GM23248 (cell line): Measurements from ENCODE around the gene QDPR. TPM values are rescaled to one million over a fixed set of nuclear protein-coding genes. Genes with fewer than 3 reads are reported as not detected.

Source experiments
- DNase-seq: peaks from one replicate; pipeline ENCODE4 v3.0.0-alpha.2; 2015
- H2AFZ ChIP-seq: fragments of 200-600 bp; sonication (generic); 2 replicates; pipeline ENCODE4 v1.6.1; 2016; ENCODE audit warnings: antibody characterized with exemption
- H3F3A ChIP-seq: fragments of 200-600 bp; sonication (generic); 2 replicates; pipeline ENCODE4 v1.6.1; 2016; ENCODE audit warnings: mild to moderate bottlenecking, antibody characterized with exemption, mixed run types; ENCODE audit not compliant: insufficient read depth
- H3K27ac ChIP-seq: fragments of 200-600 bp; sonication (generic); 2 replicates; pipeline ENCODE4 v1.5.1; 2016; ENCODE audit warnings: mild to moderate bottlenecking
- H3K27me3 ChIP-seq: fragments of 200-600 bp; sonication (generic); replicated peaks from 2 replicates; pipeline ENCODE4 v1.6.1; 2016; ENCODE audit warnings: mild to moderate bottlenecking; ENCODE audit not compliant: insufficient read depth
- H3K36me3 ChIP-seq: fragments of 200-600 bp; sonication (generic); 2 replicates; pipeline ENCODE4 v1.6.1; 2016; ENCODE audit warnings: low read depth, mild to moderate bottlenecking
- H3K4me1 ChIP-seq: fragments of 200-600 bp; sonication (generic); 2 replicates; pipeline ENCODE4 v1.6.1; 2016; ENCODE audit warnings: mild to moderate bottlenecking; ENCODE audit not compliant: insufficient read depth
- H3K4me2 ChIP-seq: fragments of 200-600 bp; sonication (generic); one replicate; pipeline ENCODE4 v1.6.1; 2016; ENCODE audit warnings: mild to moderate bottlenecking; ENCODE audit not compliant: unreplicated experiment
- H3K4me3 ChIP-seq: fragments of 200-600 bp; sonication (generic); 2 replicates; pipeline ENCODE4 v1.5.1; 2016; ENCODE audit warnings: mild to moderate bottlenecking
- H3K79me2 ChIP-seq: fragments of 200-600 bp; sonication (generic); 2 replicates; pipeline ENCODE4 v1.6.1; 2016; ENCODE audit warnings: mild to moderate bottlenecking; ENCODE audit not compliant: insufficient read depth
- H3K9ac ChIP-seq: fragments of 200-600 bp; sonication (generic); 2 replicates; pipeline ENCODE4 v1.6.1; 2016; ENCODE audit warnings: mild to moderate bottlenecking
- H3K9me2 ChIP-seq: fragments of 200-600 bp; sonication (generic); 2 replicates; pipeline ENCODE4 v1.6.1; 2016; ENCODE audit warnings: mixed run types, mild to moderate bottlenecking, moderate library complexity; ENCODE audit not compliant: insufficient read depth
- H3K9me3 ChIP-seq: fragments of 200-600 bp; sonication (generic); one replicate; pipeline ENCODE4 v1.6.1; 2017; ENCODE audit warnings: low read depth
- H4K20me1 ChIP-seq: fragments of 200-600 bp; sonication (generic); 2 replicates; pipeline ENCODE4 v1.6.0; 2016; ENCODE audit not compliant: insufficient read depth
- EZH2 ChIP-seq: fragments of 200-600 bp; sonication (generic); IDR thresholded peaks from 2 replicates; pipeline ENCODE4 v1.6.1; 2018; ENCODE audit warnings: antibody characterized with exemption, mild to moderate bottlenecking; ENCODE audit not compliant: insufficient read depth, poor library complexity, severe bottlenecking
- EZH2phosphoT487 ChIP-seq: fragments of 200-600 bp; sonication (generic); IDR thresholded peaks from 2 replicates; pipeline ENCODE4 v1.6.1; 2018; ENCODE audit warnings: antibody characterized with exemption, moderate library complexity, mild to moderate bottlenecking, low read depth; ENCODE audit not compliant: insufficient read depth
- WGBS, 2 experiments: methylation state at CpG; one replicate each; pipeline ENCODE4 v1.1.6; 2015 to 2017; ENCODE audit warnings: low lambda C conversion rate in 2 of 2, low coverage in 1 of 2; ENCODE audit errors: missing lambda C conversion rate in 2 of 2; 5-methylcytosine and 5-hydroxymethylcytosine counted together
- in situ Hi-C: fragments of 300-500 bp; cut with MboI; formaldehyde crosslinking; loops from 2 replicates; pipeline ENCODE4 v1.15.0; 2020
- polyA plus RNA-seq: library from polyadenylated mRNA; unstranded; fragments of >200 nt; fragmentation: Nextera tagmentation; extraction: Ambion mirVana; gene quantifications from 2 replicates; pipeline ENCODE4 v1.2.1, GENCODE V29; 2016
- total RNA-seq: library from RNA; depleted of rRNA; stranded (reverse); fragments of >200 nt; shearing (Covaris generic); gene quantifications from 2 replicates; pipeline ENCODE4 v1.2.3, GENCODE V29; 2014

The QDPR gene
- total and polyA plus RNA-seq, 2 experiments from 2014 or later, result 13.9 to 40.4 TPM

DNA sequence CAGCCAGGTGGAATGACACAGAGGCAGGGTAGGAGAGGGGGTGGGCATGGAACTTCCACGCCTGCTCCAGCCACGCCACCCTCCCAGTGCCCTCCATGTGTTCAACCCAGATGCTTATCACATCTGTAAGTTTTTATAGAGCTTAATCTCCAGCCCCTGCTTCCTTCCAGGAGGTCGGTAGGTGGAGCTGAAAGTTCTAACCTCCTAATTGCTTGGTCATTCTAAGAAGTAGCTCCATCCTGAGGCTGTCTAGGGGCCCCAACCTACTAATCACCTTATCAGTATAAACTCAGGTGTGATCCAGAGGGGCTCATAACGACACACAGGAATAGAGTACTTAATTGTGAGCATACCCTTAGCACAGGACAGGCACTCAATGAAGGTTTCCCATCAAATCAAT, 18.3 kb downstream of the QDPR start:
- TF ChIP-seq EZH2 (no peak), EZH2phosphoT487 (no peak)
- H3K36me3 ChIP-seq, result no peaks in the 10 kb centered on the region
- H3K27me3 ChIP-seq, result no peaks in the 10 kb centered on the region
- no peaks in the 10 kb centered on the region for H3K9me3 ChIP-seq
- 58 to 64% methylated on average over 4 of the region's 4 CpGs for WGBS, 2 experiments
- no peaks in the 10 kb centered on the region for H3K9me2 ChIP-seq
- H4K20me1 ChIP-seq, result no peaks in the 10 kb centered on the region
- no peak overlapping the region for H2AFZ ChIP-seq
- H3K4me2 ChIP-seq, result no peak overlapping the region
- peaks cover 4% of the 10 kb centered on the region; the same call in 1 of the 2 replicates for H3F3A ChIP-seq
- no peak overlapping the region for H3K4me3 ChIP-seq
- peaks cover 11% of the 10 kb centered on the region for H3K4me1 ChIP-seq
- H3K9ac ChIP-seq, result no peak overlapping the region
- in situ Hi-C loops, result no loop called here
- no peak overlapping the region for H3K27ac ChIP-seq
- DNase-seq, result no peak
- H3K79me2 ChIP-seq, result no peaks in the 10 kb centered on the region

DNA sequence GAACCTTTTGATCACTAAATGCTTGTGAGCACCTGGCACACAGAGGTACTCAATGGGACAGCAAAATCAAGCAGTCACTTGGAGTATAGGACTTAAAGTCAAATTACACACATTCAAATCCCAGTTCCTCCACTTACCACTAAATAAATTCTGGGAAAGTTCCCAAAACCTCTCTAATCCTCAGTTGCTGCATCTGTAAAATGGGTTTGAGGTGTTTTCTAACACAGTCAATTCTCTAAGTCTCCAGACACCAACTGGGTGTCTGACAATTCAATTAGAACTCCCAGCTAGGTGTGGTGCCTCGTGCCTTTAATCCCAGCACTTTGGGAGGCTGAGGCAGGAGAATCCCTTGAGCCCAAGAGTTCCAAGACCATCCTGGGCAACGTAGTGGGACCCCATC, 19.0 kb downstream of the QDPR start:
- Histone ChIP-seq H3K4me1 (peaks cover 11% of the 10 kb centered on the region), H3K9ac (no peak overlapping the region), H3K36me3 (no peaks in the 10 kb centered on the region), H4K20me1 (no peaks in the 10 kb centered on the region), H3K79me2 (no peaks in the 10 kb centered on the region), H3K9me2 (no peaks in the 10 kb centered on the region), H2AFZ (no peak overlapping the region), H3K27ac (no peak overlapping the region), H3K4me3 (no peak overlapping the region), H3K27me3 (no peaks in the 10 kb centered on the region), H3K4me2 (no peak overlapping the region), H3F3A (peaks cover 4% of the 10 kb centered on the region; the same call in 1 of the 2 replicates), H3K9me3 (no peaks in the 10 kb centered on the region)
- 75 to 81% methylated on average over 2 of the region's 2 CpGs for WGBS, 2 experiments
- DNase-seq, result no peak
- TF ChIP-seq EZH2 (no peak), EZH2phosphoT487 (no peak)
- in situ Hi-C loops, result no loop called here

DNA sequence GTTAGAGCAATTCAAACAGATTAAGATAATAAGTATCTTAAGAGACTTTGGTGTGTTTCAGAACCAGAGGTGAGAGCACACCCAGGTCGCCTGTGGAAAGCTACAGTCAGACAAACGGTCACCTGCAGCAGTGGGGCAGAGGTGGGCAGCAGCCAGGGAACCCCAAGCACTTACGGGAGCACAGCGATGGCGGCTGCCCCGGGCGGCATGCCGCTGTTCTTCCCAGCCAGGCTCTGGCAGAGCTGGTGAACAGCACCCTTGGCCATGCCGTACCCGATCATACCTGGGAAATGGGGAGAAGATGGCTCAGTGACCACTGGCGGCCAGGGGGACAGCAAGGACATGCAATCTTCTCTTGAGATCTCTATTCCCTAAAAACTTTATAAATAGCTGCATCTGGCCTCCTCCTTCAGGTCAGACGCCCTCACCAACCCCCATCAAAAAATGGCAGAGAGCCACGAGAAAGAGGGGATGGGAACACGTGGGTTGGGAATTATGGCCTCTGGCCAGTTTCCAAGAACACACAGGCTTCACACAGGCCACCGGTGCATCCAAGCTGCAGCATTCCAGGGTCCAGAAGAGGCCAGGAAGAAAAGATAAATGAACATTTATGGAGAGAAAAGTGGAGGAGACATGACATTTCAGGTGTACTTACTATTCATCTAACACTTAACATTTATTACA, 19.7 kb downstream of the QDPR start:
- no peaks in the 10 kb centered on the region for H4K20me1 ChIP-seq
- TF ChIP-seq EZH2phosphoT487 (no peak), EZH2 (no peak)
- H3K9ac ChIP-seq, result no peak overlapping the region
- no peaks in the 10 kb centered on the region for H3K79me2 ChIP-seq
- in situ Hi-C loops, result no loop called here
- peaks cover 4% of the 10 kb centered on the region; the same call in 1 of the 2 replicates for H3F3A ChIP-seq
- no peak overlapping the region for H2AFZ ChIP-seq
- H3K4me3 ChIP-seq, result no peak overlapping the region
- no peak overlapping the region for H3K27ac ChIP-seq
- whole genome bisulfite sequencing, 2 experiments, result 82 to 83% methylated on average over 15 of the region's 15 CpGs
- H3K4me2 ChIP-seq, result no peak overlapping the region
- no peak for DNase-seq
- H3K9me2 ChIP-seq, result no peaks in the 10 kb centered on the region
- H3K27me3 ChIP-seq, result no peaks in the 10 kb centered on the region
- no peaks in the 10 kb centered on the region for H3K9me3 ChIP-seq
- peaks cover 11% of the 10 kb centered on the region for H3K4me1 ChIP-seq
- no peaks in the 10 kb centered on the region for H3K36me3 ChIP-seq

DNA sequence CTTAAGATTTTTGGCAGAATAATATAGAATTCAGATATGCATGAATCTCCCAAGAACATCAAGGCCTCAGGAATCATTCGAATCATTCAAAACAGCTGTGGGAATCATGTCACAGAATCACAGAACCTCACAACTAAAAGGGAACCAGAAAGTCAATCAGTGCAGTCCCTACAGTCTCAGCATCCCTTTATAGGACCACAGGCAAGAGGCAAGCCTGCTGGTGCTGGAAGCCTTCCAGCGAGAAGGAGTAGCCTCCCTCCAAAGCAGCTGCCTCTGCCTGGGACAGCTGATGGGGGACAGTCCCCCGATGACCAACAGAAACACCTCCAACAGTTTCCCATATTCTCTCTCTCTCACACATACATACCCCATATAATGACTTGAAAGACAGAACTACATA, 20.7 kb downstream of the QDPR start:
- no peak overlapping the region for H3K27ac ChIP-seq
- DNase-seq, result no peak
- no peak overlapping the region for H3K4me2 ChIP-seq
- WGBS, 2 experiments, result 76 to 79% methylated on average over 3 of the region's 3 CpGs
- no peaks in the 10 kb centered on the region for H4K20me1 ChIP-seq
- H3K36me3 ChIP-seq, result 0 out of 2 replicates have a peak, but pooled peaks cover 5% of the 10 kb centered on the region
- no peaks in the 10 kb centered on the region for H3K9me3 ChIP-seq
- H3K4me1 ChIP-seq, result peaks cover 11% of the 10 kb centered on the region
- H3K79me2 ChIP-seq, result no peaks in the 10 kb centered on the region
- no peak overlapping the region for H2AFZ ChIP-seq
- H3K4me3 ChIP-seq, result no peak overlapping the region
- H3K9ac ChIP-seq, result no peak overlapping the region
- H3K9me2 ChIP-seq, result no peaks in the 10 kb centered on the region
- TF ChIP-seq EZH2 (no peak), EZH2phosphoT487 (no peak)
- H3F3A ChIP-seq, result no peaks in the 10 kb centered on the region
- in situ Hi-C loops, result no loop called here
- H3K27me3 ChIP-seq, result no peaks in the 10 kb centered on the region
